IPS-15b (cell line): ENCODE results near the gene NAA16.
"Not testable (repeated sequence)": the region's sequence is repeated elsewhere in the genome, so short reads cannot be mapped to it uniquely, and the experiment has no call there.

ENCODE experiments used
- H3K27me3 ChIP-seq: one replicate; pipeline ENCODE4 v1.6.1; 2013; ENCODE audit warnings: low read length; ENCODE audit not compliant: control insufficient read depth, insufficient read depth
- H3K36me3 ChIP-seq: one replicate; pipeline ENCODE4 v1.6.1; 2013; ENCODE audit warnings: low read length; ENCODE audit not compliant: control insufficient read depth, insufficient read depth
- H3K4me1 ChIP-seq: one replicate; pipeline ENCODE4 v1.6.1; 2013; ENCODE audit warnings: mild to moderate bottlenecking, low read length; ENCODE audit not compliant: control insufficient read depth, insufficient read depth
- H3K4me3 ChIP-seq: one replicate; pipeline ENCODE4 v1.5.1; 2013; ENCODE audit warnings: low read depth, low read length
- H3K9ac ChIP-seq: one replicate; pipeline ENCODE4 v1.6.1; 2013; ENCODE audit warnings: low read depth, mild to moderate bottlenecking, low read length
- H3K9me3 ChIP-seq: one replicate; pipeline ENCODE4 v1.6.1; 2013; ENCODE audit warnings: mild to moderate bottlenecking, low read length; ENCODE audit not compliant: control insufficient read depth, insufficient read depth

Gene NAA16

DNA sequence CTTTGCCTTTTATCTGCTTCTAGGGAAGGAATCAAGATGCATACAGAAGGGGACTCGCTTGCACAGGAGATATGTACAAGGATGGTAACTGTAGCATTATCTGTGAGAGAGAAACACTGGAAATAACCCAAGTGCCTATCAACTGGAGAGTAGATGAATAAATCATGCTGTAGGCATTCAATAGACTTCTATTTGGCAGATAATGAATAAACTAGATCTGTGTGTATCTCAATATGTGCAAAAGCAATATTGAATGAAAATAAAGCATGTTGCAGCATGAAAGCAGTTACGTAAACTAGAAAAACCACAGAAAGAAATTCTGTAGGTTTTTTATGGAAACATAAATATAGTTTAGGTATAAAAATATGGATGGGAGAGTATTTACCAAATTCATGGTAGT lies 107.7 kb downstream of the NAA16 start:
- Histone ChIP-seq H3K9me3 (no peaks in the 10 kb centered on the region), H3K4me1 (no peaks in the 10 kb centered on the region)

GRCh38 chr13:41419206-41419605 lies 108.1 kb downstream of the NAA16 start:
- Histone ChIP-seq H3K4me3 (no peak overlapping the region), H3K9ac (no peak overlapping the region), H3K9me3 (no peaks in the 10 kb centered on the region), H3K36me3 (no peaks in the 10 kb centered on the region), H3K27me3 (no peaks in the 10 kb centered on the region), H3K4me1 (no peaks in the 10 kb centered on the region)

More for the DNA sequence above, 107.7 kb downstream of the NAA16 start:
- H3K27me3 ChIP-seq = no peaks in the 10 kb centered on the region
- no peaks in the 10 kb centered on the region for H3K36me3 ChIP-seq
- H3K9ac ChIP-seq = no peak overlapping the region
- H3K4me3 ChIP-seq = no peak overlapping the region

DNA sequence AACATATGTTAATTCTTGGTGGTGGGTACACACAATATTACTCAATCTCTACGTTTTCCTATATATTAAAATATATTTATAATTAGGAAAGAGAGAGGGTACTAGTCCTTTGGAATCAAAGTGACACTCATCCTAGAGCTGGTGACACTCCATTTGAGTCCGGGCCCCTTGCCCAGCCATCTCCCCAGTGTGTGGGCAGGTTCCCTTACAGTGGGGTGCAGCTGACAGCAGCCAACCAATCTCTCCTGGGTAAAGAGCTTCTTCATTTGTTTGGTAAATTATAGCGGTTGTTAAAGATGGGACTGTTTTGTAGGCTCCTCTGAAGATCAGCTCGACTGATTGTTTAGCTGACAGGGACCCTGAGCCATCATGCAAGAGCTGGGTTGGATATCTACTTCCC lies 109.1 kb downstream of the NAA16 start:
- Histone ChIP-seq H3K9ac (no peak overlapping the region), H3K4me1 (no peaks in the 10 kb centered on the region), H3K36me3 (no peaks in the 10 kb centered on the region), H3K9me3 (no peaks in the 10 kb centered on the region), H3K27me3 (no peaks in the 10 kb centered on the region), H3K4me3 (no peak overlapping the region)

- not testable (repeated sequence) for H3K36me3 ChIP-seq, H3K27me3 ChIP-seq, H3K9me3 ChIP-seq, H3K4me3 ChIP-seq, H3K9ac ChIP-seq, H3K4me1 ChIP-seq
Measured at GRCh38 chr13:41421330-41421729, 110.3 kb downstream of the NAA16 start.

DNA sequence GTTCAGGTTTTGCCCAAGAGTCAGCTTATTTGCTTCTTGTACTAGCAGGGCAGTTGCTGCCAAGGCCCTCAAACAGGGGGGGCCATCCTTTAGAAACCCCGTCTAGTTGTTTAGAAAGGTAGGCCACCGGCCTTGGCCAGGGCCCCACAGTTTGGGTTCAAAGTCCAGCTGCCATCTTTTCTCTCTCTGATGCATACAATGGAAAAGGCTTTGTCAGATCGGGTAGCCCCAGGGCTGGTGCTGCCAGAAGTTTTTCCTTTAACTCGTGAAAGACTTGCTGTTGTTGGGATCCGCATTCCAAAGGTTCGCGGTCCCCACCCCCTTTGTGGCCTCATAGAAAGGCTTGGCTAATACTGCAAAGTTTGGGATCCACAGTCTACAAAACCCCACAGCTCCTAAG lies 110.9 kb downstream of the NAA16 start:
- not testable (repeated sequence) for H3K36me3 ChIP-seq, H3K4me3 ChIP-seq, H3K4me1 ChIP-seq, H3K9ac ChIP-seq, H3K27me3 ChIP-seq, H3K9me3 ChIP-seq

DNA sequence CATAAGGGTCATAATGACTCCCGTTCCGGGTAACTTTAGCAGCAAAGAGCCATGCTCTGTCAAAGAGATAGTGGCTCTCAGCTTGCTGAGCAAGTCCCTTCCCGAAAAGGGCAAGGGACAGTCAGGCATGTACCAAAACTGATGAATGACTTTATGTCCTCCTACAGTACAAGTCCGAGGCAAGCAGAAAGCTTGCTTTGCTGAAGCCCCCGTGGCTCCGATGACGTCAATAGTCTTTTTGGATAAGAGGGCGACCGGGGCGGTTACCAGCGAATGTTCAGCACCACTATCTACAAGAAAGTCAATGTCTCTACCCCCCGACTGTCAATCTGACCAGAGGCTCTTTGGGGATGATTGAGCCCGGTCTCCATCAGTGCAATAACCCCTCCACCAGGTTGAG lies 112.2 kb downstream of the NAA16 start:
- H3K4me1 ChIP-seq, H3K36me3 ChIP-seq, H3K4me3 ChIP-seq, H3K9me3 ChIP-seq, H3K27me3 ChIP-seq, H3K9ac ChIP-seq: not testable (repeated sequence)

- peaks cover 22% of the 10 kb centered on the region for H3K27me3 ChIP-seq
- H3K9me3 ChIP-seq, H3K4me3 ChIP-seq, H3K9ac ChIP-seq, H3K36me3 ChIP-seq, H3K4me1 ChIP-seq: not testable (repeated sequence)
Measured at GRCh38 chr13:41424675-41425074, 113.6 kb downstream of the NAA16 start.

GRCh38 chr13:41426047-41426446 lies 115.0 kb downstream of the NAA16 start:
- Histone ChIP-seq H3K9ac (no peak overlapping the region), H3K27me3 (peaks cover 22% of the 10 kb centered on the region)

More at GRCh38 chr13:41426047-41426446, 115.0 kb downstream of the NAA16 start:
- Histone ChIP-seq H3K36me3 (no peaks in the 10 kb centered on the region), H3K9me3 (no peaks in the 10 kb centered on the region), H3K4me3 (no peak overlapping the region), H3K4me1 (peaks cover 2% of the 10 kb centered on the region)
